ENCODE results near the gene LRRC4C.

The LRRC4C gene

DNA sequence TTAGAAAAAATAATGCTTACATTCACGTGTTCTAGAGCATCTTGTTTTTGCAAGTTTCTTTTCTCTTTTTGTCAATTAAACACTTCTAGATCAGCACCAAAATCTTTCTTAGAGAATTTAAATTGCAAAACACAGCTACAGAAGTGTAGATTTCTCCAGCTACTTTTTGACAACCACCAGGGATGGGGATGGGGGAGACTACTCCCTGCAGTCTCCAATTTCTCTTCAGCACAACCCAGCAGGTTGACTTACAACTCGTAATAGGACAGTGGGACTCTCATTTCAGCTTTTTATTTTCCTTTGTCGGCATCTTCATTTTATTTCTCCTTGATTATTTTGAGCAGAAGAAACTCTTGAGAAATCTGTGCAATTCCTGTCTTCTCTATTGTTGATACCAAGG lies 441.2 kb downstream of the LRRC4C start:
- Histone ChIP-seq H4K20me1 (ENCODE audit: insufficient read depth, low read length) (no peaks in the 10 kb centered on the region), H3K36me3 (ENCODE audit: insufficient read depth, low read length) (no peaks in the 10 kb centered on the region), H3K9me2 (ENCODE audit: low read depth, low read length) (no peaks in the 10 kb centered on the region), H3K4me3 (ENCODE audit: low read depth, low read length, poor library complexity, severe bottlenecking) (no peak overlapping the region), H3F3A (ENCODE audit: insufficient read depth, low read length) (no peaks in the 10 kb centered on the region), H3K9ac (ENCODE audit: low read length) (no peak overlapping the region), H2AFZ (ENCODE audit: low read length) (no peak overlapping the region), H3K27me3 (ENCODE audit: insufficient read depth, low read length) (no peaks in the 10 kb centered on the region), H3K9me3 (ENCODE audit: low read length) (no peaks in the 10 kb centered on the region), H3K4me2 (ENCODE audit: low read length) (no peak overlapping the region), H3K27ac (ENCODE audit: low read depth, low read length, poor library complexity, severe bottlenecking) (no peak overlapping the region), H3K79me2 (ENCODE audit: insufficient read depth, low read length) (no peaks in the 10 kb centered on the region), H3K4me1 (ENCODE audit: insufficient read depth, low read length, severe bottlenecking) (no peaks in the 10 kb centered on the region)
- TF ChIP-seq CTCF (IDR thresholded peaks at IDR 0.05; ENCODE audit: low read length) = no peak
- TF ChIP-seq EZH2 (IDR thresholded peaks at IDR 0.05; ENCODE audit: borderline replicate concordance, low read length) = no peak

- no peaks in the 10 kb centered on the region for H3K9me3 ChIP-seq (ENCODE audit: low read length)
- H3F3A ChIP-seq (ENCODE audit: insufficient read depth, low read length) = no peaks in the 10 kb centered on the region
- no peak overlapping the region for H2AFZ ChIP-seq (ENCODE audit: low read length)
- H3K36me3 ChIP-seq (ENCODE audit: insufficient read depth, low read length) = no peaks in the 10 kb centered on the region
- H3K9ac ChIP-seq (ENCODE audit: low read length) = no peak overlapping the region
- no peak overlapping the region for H3K4me3 ChIP-seq (ENCODE audit: low read depth, low read length, poor library complexity, severe bottlenecking)
- TF ChIP-seq EZH2 (IDR thresholded peaks at IDR 0.05; ENCODE audit: borderline replicate concordance, low read length) (no peak), CTCF (IDR thresholded peaks at IDR 0.05; ENCODE audit: low read length) (no peak)
- H3K4me1 ChIP-seq (ENCODE audit: insufficient read depth, low read length, severe bottlenecking) = no peaks in the 10 kb centered on the region
- no peaks in the 10 kb centered on the region for H3K79me2 ChIP-seq (ENCODE audit: insufficient read depth, low read length)
- H4K20me1 ChIP-seq (ENCODE audit: insufficient read depth, low read length) = no peaks in the 10 kb centered on the region
- H3K9me2 ChIP-seq (ENCODE audit: low read depth, low read length) = no peaks in the 10 kb centered on the region
- H3K27ac ChIP-seq (ENCODE audit: low read depth, low read length, poor library complexity, severe bottlenecking) = no peak overlapping the region
- no peaks in the 10 kb centered on the region for H3K27me3 ChIP-seq (ENCODE audit: insufficient read depth, low read length)
- no peak overlapping the region for H3K4me2 ChIP-seq (ENCODE audit: low read length)
Measured at GRCh38 chr11:41010361-41011050, 448.9 kb downstream of the LRRC4C start.

GRCh38 chr11:41005986-41006385 lies 453.5 kb downstream of the LRRC4C start:
- H3K4me3 ChIP-seq (ENCODE audit: low read depth, low read length, poor library complexity, severe bottlenecking) = no peak overlapping the region
- no peaks in the 10 kb centered on the region for H3K79me2 ChIP-seq (ENCODE audit: insufficient read depth, low read length)
- H3K27ac ChIP-seq (ENCODE audit: low read depth, low read length, poor library complexity, severe bottlenecking) = no peak overlapping the region
- H3K9me3 ChIP-seq (ENCODE audit: low read length) = no peaks in the 10 kb centered on the region
- no peaks in the 10 kb centered on the region for H3K9me2 ChIP-seq (ENCODE audit: low read depth, low read length)
- TF ChIP-seq CTCF (IDR thresholded peaks at IDR 0.05; ENCODE audit: low read length) (no peak), EZH2 (IDR thresholded peaks at IDR 0.05; ENCODE audit: borderline replicate concordance, low read length) (no peak)
- no peaks in the 10 kb centered on the region for H3F3A ChIP-seq (ENCODE audit: insufficient read depth, low read length)
- no peaks in the 10 kb centered on the region for H3K4me1 ChIP-seq (ENCODE audit: insufficient read depth, low read length, severe bottlenecking)
- no peak overlapping the region for H3K9ac ChIP-seq (ENCODE audit: low read length)
- H3K27me3 ChIP-seq (ENCODE audit: insufficient read depth, low read length) = no peaks in the 10 kb centered on the region
- H3K4me2 ChIP-seq (ENCODE audit: low read length) = no peak overlapping the region
- no peak overlapping the region for H2AFZ ChIP-seq (ENCODE audit: low read length)
- no peaks in the 10 kb centered on the region for H4K20me1 ChIP-seq (ENCODE audit: insufficient read depth, low read length)
- no peaks in the 10 kb centered on the region for H3K36me3 ChIP-seq (ENCODE audit: insufficient read depth, low read length)

Measured in OCI-LY1 (cell line).